ENCODE results near the gene CR1.
"Not testable (repeated sequence)": the region's sequence is repeated elsewhere in the genome, so short reads cannot be mapped to it uniquely, and the experiment has no call there.

CR1 gene

DNA sequence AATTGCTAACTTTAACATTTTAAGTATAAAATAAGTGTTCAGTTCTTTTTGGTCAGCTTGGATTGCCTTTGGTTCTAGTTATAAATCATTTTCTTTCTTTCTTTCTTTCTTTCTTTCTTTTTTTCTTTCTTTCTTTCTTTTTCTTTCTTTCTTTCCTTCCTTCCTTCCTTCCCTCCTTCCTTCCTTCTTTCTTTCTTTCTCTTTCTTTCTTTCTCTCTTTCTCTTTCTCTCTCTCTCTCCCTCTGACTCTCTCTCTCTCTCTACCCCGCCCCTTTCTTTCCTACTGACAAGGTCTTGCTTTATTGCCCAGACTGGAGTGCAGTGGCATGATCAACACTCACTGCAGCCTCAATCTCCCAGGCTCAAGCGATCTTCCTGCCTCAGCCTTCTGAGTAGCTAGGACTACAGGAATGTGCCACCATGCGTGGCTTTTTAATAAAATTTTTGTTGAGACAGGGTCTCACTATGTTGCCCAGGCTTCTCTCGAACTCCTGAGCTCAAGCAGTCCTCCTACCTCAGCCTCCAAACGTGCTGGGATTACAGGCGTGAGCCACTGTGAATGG is 187.0 kb downstream of the CR1 start:
- not testable (repeated sequence) for DNase-seq

DNA sequence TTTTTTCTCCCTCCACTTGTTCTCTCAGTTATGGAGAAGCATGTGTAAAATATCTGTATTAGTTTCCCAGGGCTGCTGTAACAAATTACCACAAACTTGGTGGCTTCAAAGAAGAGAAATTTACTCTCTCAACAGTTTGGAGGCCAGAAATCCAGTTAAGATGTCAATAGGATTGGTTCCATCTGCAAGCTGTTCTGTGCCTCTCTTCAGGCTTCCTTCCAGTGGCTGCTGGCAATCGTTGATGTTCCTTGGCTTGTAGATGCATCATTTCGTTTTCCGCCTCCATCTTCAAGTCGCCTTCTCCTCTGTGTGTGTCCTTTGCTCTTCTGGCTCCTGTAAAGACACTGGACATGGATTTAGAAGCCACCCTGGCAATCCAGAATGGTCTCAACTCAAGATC is 194.6 kb downstream of the CR1 start:
- not testable (repeated sequence) for DNase-seq

DNA sequence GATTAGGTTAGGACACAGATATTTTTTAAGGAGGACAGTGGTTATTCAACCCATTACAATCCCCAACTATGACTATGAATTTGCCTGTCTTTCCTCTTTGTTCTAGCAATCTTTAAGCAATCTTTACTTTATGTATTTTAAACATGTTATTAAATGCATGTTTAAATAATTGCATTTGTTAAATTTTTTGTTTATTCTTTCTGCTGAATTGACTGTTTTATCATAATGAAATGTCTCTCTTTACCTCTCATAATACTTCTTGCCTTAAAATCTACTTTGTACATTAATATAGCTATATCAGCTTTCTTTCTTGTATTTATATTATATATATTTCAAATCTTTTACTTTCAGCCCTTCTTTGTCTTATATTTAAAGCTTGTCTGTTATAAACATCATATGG is 195.1 kb downstream of the CR1 start:
- DNase-seq = no peak

Data from hematopoietic multipotent progenitor cell treated with erythropoietin and hydrocortisone succinate and interleukin-3 and kit ligand, for 8 days (in vitro differentiated cells).